NCI-H187 treated with DMSO at 0.1 percent for 48 hours (cell line): ENCODE data around the gene JAKMIP1.
"Not testable (repeated sequence)": the region's sequence is repeated elsewhere in the genome, so short reads cannot be mapped to it uniquely, and the experiment has no call there.

Source experiments
- DNase-seq: peaks from one replicate; lab custom pipeline; 2025; lab: John Stamatoyannopoulos, UW

JAKMIP1 gene

DNA sequence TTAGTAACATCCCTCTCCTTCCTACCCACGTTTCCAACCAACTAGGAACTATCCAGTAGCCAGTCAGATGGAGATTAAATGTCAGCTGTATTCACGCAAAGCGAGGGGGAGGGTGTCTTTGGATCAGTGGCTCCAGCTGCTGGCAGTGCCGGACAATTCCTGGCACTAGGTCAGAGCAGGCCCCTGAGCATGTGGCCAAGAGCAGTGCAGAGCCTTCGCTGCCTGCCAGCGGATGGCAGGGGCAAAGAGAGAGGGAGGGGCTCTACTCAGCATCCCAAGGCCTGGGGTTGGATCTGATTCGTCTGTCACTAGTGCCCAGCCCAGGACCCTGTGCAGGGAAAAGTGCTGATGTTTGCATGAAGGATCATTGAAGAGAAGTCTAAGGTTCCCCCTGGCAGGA, 28.7 kb upstream of the JAKMIP1 start:
- DNase-seq = no peak

DNA sequence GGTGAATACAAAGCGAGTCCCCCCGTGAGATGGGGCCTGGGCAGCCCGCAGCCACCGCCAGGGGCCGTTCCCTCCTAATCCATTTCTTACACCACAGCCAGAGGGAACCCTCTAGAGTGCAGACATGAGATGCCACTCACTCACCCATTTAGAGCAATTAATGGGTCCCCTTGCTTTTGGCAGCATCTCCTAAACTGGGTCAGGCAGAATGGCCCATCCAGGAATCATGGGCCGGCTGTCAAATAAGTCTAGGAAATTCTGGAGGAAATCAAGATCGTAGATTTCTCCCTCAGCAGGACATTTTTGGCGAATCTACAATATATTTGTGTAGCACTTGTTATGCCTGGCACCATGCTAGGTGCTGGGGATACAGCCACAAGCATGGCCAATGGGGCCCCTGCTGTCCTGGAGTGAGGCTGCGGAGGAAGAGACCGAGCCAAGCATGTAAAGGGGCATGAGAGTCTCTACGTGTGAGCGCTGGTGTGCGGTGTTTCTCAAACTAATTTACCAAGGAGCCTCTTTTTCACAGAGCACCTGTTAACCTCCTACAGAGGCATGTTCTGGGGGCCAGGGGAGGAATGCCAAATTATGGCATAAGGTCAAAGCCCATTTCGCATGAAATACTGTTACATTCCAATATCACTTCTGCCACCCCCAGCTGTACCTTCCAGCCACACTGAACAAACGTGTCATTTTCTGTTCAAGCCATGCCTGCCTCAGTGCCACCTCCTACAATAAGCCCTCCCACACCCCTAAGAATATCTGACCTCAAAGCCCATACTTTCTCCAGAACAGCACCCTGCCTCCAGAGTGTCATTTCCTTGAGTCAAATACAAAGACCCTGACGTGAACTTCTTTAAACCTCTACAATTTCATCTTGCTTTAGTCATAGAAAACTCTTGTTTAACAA, 28.1 kb upstream of the JAKMIP1 start:
- DNase-seq = no peak

DNA sequence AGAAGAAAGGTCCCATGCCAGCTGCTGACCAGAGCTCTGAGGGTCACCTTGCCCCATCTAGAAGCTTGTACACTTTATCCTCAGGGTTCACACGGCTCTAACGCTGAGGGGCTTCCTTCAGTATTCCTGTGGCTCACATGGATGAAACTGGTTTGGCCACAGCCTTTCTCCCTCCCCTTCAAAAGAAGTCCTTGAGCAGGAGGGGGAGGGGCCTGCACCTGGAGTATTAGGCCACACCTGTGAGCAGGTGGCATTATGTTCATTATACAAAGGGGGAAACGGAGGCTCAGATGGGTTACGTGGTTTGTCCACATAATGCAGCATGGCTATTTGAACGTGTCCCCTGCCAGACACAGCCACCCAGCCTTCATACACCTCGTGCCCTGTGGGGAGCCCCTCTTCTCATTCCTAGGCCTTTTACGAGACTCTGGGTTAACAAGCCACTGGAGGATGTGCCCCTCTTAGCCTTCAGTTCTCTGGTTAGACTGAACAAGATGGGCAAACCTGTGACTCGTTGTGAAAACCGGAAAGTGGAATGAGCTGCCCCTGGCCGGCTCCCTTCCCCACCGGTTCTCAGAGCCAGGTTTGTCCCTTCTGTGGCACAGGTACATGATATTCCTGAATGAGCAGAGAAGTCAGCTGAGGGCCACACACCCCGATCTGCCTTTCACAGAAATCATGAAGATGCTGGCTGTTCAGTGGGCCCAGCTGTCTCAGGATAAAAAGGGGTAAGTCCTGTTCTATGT, 27.2 kb upstream of the JAKMIP1 start:
- DNase-seq = no peak

DNA sequence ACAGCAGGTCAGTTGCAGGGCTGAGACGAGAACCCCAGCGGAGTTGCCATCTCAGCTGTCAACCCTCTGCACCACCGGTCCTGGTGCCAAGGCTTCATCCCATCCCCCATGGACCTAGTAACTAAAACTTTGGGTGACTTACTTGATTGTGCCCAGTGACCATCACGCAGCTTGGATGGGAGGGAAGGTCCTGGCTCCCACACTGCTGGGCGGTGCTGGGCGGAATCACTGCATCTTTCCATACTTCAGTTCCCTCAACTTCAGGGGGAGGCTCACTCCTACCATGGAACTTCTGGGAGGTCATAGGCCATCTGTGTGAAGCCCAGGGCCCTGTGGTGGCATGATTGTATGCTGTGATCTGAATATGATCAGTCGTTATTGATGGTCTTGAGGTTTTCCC, 26.2 kb upstream of the JAKMIP1 start:
- DNase-seq = no peak

DNA sequence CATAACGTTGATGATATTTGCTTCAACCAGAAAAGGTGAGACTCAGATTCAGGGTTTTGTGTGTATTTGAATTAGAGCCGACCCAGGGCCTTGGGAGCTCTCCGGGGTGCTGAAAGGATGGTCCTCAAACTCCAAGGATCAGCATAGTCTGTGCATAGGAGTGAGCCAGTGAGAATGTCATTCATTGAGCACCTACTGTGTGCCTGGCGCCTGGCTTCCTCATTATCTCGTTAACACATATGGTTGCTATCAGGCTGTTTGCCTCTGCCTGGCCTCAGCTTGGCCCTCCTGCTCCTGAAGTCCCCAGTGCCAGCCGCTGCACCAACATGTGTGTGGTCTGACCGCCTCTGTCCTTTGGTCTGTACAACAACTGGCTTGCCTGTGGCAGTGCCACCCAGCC, 25.1 kb upstream of the JAKMIP1 start:
- no peak for DNase-seq

DNA sequence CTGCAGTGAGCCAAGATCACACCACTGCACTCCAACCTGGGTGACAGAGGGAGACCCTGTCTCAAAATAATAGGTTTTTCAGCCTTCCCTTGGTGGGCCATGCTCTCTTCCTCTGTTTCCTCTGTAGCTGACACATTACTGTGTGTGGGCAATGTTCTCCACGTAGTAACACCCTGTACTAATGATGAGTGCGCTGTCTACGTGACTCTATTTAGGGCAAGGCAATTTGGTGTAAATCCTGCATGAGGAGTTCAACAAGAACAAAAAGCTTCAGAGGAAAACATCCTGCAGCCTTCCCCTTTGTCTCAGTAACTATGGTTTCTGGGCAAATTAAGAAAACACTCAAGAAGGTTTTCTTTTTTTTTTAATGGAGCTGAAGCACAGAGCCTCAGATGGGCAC, 24.4 kb upstream of the JAKMIP1 start:
- DNase-seq = no peak

DNA sequence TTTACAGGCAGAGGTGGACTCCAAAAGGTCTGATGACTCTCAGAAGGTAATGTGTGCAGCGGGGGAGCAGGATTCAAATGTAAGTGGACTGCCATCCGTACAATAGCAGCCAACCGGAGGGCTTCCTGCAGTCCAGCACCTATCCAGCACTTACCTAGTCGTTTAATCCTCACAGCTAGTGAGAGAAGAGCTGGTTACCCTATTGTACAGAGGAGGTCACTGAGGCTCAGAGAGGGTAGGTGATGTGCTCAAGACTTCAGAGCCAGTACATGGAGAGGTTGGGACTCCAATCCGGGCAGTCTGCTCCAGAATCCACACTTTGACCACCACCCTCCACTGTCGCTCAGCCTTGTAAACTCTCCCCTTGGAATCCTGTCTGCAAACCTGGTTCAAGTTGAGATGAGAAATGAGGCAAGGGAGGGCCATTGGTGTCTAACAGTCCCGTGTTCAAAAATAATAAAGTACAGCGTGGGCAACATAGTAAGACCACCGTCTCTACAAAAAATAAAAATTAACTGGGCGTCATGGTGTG, 22.5 kb upstream of the JAKMIP1 start:
- no peak for DNase-seq

DNA sequence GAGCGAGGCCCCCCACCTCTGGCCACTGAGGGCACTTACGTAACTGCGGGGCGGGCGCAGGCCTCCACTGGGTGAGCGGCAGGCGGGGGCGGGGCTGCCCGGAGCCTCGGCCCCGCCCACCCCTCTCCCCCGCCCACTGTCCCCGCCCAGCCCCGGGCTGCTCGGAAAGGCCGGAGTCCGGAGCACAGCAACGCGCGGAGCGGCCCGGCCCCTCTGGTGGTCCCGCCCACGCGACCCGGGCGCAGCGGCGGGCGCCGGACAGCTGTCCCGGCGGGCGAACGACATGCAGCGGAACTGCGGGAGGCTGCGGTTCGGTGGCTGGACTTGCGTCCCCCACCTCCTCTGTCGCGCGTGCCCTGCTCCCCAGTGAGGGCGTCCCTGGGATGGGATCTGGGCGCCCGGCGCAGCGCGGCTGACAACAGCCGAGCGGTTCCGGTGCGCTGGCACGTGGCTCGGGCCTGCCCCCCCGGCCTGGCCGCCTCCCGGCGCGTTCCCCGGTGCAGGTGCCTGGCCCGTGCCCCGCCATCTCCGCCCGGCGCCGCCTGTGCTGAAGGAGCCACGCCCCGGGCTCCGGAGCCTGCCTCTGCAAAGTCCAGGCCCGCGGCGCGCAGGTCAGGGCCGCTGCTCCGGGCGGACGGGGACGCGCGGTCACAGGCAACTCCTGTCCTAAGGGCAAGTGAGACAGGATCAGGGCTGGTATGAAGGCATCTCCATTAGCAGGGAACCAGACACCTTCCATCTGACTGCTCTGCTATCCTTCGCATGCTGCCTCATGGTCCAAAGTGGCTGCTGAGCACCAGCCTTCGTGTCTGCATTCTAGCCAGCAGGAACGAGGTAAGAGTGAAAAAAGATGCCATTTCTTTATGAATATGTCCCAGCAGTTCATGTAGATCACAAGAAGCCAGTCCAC, 21.8 kb upstream of the JAKMIP1 start:
- DNase-seq = peak; percentile 39

DNA sequence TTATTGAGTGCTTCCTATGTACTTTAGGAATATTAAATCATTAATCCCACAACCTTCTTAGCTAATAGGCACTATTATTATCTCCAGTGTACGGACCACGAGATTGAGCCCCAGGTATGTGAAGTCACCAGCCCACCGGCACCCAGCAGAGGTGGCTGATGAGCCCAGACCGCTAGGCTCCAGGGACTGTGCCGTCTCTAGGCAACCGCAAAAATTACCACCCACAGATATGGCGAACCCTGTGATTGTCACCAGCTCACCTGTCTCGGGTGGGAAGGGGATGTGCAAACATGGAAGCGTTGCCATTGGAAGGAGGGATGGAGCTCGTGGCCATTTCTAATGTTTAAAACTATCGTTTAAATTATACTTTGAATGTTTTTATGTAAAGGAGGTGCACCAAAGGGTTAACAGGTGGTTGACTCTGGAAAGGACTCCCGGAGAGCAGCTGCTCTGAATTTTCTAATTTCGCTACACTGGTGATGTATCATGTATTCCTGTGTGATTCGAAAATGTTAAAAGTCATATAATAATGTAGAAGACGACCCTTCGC, 21.0 kb upstream of the JAKMIP1 start:
- no peak for DNase-seq

DNA sequence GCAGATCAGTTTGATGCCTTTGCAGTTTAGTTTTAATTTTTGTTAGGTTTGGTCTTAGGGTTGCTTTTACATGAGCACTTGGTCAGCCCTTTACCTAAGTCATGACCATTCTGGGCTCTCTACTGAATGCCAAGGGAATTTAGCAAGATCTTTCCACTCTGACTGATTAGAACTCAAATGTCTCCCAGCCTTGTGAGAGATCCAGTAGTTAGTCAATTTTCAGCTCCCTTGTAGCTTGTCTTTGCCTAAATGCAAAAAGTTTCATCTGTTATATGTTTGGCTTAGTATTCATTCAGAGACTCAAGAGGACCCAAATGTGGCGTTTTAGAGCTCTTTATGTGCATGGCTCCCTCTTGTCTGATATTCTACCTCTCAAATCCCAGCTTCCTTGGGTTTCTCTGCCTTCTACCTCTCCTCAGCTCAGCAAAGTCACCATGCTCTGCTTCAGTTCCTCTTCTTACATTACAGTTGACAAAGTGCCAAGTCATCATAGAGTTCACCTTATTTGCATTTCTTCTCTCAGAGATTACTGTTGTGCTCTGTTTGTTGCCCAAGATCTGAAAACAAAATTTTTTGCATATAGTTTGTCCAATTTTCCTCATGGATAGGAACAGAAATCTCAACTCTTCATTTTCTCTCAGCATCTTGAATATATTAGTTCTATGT, 17.5 kb upstream of the JAKMIP1 start:
- DNase-seq = no peak

DNA sequence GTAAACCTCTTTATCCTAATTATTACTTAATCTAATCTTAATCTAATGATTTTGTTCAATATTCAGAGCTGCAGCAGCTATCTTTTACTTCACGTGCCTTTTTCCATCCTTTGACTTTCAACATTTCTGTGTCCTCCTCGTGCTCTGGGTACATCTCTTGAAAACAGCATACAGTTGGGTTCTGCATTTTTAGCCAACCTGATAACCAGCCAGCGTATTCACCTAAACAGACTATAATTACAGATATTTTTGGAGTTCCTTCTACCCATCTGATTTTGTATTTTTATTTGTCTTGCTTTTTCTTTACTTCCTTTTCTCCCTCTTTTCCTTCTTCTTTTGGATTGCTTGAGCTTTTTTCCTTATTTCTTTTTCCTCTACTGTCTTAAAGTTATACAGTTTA, 16.2 kb upstream of the JAKMIP1 start:
- DNase-seq = no peak

DNA sequence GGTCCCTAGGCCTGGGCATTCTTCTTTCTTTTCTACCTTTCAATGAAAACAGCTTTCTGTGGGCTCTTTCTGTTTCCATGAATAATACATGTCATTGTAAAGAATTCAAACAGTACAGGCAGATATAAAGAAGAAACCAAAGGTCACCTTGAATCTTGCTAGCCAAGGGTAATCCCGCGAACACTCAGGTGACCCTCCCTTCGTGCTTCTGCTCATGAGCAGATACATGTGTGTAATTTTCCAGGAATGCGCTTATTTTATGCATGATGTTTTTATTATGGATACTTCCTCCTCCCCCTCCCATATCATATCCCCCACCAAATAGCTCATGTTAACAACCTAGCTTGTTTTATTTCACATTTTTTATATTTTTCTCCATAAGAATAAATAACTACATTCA, 9.6 kb upstream of the JAKMIP1 start:
- no peak for DNase-seq

DNA sequence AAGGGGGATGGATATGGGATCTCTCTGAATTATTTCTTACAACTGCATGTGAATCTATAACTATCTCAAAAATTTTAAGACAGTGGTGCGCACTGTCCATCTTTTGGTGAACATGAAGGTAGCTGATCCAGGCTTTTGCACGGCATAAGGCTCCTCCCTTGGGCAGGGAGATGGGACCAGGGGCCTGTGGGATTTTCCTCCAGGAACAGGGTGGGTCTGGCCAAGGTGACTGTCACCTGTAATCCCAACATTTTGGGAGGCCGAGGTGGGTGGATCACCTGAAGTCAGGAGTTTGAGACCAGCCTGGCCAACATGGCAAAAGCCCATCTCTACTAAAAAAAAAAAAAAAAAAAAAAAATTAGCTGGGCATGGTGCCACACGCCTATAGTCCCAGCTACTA, 8.9 kb upstream of the JAKMIP1 start:
- DNase-seq = not testable (repeated sequence)

DNA sequence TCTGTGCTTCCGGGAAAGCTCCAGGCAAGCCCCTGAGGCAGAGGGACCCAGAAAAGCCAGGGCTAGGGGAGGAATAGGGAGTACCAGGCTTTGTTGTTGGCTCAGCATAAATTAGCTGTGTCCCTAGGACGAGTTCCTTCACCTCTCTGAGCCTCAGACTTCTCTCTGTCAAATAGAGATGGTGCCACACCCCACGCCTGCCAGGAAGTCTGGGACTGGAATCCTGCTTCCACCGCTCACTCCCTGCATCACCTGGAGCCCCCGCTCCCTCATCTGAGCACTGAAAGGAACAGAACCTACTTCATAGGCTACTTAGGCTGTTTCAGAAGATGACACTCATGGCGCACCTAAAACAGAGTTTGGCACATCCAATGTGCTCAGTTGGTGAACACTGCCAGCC, 8.1 kb upstream of the JAKMIP1 start:
- DNase-seq = no peak

DNA sequence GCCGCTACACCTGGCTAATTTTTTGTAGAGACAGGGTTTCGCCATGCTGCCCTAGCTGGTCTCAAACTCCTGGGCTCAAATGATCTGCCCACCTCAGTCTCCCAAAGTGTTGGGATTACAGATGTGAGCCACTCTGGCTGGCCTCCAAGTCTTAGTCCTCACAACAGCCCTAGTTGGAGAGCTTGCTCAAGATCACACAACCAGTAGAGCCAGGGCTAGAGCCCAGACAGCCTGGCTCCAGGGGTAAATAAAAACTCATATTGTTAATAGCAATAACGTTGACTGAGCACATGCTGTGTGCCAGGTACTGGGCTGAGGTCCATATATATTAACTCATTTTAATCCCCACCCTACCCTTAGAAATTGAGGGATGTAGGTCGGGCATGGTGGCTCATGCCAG, 7.3 kb upstream of the JAKMIP1 start:
- no peak for DNase-seq

DNA sequence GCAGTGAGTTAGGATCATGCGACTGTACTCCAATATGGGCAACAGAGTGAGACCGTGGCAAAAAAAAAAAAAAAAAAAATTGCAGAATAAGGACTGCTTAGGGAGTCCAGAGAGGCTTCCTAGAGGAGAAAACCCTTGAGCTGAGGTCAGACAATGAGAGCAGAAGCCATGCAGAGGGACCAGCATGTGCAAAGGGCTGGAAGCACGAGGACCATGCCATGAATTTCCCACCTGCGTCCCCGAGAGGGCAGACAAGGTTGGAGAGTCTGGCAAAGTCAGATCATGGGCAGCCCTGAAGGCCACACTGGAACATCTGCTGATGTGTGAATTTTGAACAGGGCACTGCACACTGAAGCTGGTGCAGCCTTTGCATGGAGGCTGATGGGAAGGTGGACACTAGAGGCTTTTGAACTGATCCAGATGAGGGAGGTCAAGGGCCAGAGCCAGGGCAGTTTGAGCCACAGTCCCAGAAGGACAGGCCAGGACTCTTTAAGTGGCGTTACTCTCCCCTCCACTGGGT, 6.5 kb upstream of the JAKMIP1 start:
- no peak for DNase-seq

DNA sequence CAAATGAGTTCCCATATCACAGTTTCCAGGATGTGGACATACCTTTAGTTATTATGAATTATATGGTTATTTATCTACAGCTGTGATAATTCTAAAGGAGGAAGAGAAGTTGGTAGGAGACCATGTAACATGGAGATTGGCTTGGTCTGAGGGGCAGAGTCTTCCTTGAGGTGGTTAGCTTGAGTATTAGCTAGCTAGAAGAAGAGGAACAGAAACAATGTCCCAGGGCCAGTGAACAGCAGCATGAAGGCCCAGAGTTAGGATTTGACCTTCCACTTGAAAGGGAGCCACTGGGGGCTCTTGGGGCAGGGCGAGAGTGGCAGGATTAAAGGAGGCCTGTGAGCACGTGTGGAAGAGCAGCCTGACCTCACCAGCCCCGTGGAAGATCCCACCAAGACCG, 5.6 kb upstream of the JAKMIP1 start:
- no peak for DNase-seq

DNA sequence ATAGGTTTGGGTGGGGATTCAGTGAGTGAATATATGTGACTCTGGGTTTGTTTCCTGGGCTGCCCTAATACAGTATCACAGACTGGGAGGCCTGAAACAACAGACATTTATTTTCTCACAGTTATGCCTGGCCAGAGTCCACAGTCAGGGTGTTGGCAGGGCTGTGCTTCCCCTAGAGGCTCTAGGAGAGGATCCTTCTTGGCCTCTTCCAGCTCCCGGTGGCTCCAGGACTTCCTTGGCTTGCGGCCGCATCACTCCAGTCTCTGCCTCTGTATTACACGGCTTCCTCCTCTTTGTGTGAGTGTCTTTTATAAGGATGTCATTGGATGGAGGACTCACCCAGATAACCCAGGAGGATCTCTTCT, 5.2 kb upstream of the JAKMIP1 start:
- DNase-seq = no peak

DNA sequence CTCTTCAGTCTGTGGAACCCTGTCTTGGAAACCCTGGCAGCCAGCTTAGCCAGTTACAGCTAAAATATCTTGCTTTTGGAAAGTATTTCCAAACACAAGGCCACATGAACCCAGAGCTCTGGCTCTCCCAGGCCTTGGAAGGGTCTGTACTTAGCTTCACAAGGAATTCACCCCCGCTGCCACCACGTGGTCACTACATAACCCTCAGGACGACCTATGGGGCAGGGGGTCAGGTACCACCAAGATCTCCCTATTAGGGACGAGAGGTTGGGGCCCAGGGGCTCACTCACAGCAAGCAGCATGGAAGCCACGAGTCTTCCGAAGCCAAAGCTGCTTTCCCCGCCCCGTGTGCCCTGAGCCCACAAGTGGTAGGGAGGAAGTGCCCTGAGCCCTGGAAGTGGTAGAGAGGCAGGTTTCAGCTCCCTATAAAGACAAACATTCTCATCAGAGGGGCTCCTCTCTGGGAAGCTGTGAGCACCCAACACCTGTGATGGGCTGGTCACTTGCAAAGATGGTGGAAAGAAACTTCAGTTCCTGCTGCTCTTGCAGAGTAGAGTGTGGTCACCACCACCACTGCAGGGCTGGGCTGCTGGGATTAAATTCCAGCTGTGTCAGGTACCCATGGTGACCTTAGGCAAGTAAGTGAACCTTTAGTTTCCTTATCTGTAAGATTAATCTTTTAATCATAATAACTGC, 4.7 kb upstream of the JAKMIP1 start:
- no peak for DNase-seq

DNA sequence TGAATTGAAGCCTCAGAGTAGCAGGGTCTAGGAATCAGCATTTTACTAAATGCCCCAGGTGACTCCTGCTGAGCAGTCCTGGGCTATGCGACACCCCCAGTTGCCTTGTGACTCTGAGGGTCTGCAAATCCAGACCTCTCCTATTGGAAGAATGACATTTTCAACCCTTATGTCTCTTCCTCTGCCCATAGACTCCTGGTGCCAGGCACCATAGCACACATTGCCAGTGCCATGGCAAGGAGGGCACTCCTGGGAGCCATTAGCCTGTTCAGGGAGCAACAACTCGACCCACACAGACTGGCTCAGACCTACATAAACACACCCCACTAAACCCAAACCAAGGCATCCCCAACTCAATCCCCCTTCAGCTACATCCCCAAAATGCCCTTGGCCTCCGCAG, 3.7 kb upstream of the JAKMIP1 start:
- DNase-seq = no peak
